Measurements from ENCODE around the gene CCNO.

DNA sequence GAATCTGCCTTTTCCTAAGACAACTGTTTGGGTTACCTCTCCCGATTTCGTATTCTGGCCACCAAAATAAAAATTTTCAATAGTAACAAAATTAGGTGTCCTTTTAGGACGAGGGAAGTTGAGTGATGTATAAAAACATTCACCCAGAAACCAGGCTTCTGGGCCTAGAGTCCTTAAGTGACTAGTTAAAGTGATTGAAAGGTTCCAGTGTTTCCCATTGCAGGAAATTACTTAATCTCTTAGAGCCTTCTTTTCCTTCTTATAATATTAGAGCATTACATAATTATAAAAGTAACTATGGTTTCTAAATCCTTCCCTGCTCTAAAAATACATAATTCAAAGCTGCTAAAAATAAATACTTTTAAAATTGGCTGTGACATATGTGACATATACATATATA lies 13.6 kb downstream of the CCNO start:
- TF ChIP-seq CSDC2 (CRISPR knock-in tag; IDR thresholded peaks at IDR 0.05): no peak
- TF ChIP-seq, protein P1, sequence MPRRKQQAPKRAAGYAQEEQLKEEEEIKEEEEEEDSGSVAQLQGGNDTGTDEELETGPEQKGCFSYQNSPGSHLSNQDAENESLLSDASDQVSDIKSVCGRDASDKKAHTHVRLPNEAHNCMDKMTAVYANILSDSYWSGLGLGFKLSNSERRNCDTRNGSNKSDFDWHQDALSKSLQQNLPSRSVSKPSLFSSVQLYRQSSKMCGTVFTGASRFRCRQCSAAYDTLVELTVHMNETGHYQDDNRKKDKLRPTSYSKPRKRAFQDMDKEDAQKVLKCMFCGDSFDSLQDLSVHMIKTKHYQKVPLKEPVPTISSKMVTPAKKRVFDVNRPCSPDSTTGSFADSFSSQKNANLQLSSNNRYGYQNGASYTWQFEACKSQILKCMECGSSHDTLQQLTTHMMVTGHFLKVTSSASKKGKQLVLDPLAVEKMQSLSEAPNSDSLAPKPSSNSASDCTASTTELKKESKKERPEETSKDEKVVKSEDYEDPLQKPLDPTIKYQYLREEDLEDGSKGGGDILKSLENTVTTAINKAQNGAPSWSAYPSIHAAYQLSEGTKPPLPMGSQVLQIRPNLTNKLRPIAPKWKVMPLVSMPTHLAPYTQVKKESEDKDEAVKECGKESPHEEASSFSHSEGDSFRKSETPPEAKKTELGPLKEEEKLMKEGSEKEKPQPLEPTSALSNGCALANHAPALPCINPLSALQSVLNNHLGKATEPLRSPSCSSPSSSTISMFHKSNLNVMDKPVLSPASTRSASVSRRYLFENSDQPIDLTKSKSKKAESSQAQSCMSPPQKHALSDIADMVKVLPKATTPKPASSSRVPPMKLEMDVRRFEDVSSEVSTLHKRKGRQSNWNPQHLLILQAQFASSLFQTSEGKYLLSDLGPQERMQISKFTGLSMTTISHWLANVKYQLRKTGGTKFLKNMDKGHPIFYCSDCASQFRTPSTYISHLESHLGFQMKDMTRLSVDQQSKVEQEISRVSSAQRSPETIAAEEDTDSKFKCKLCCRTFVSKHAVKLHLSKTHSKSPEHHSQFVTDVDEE (CRISPR knock-in tag; IDR thresholded peaks at IDR 0.05): no peak
- no peak for TF ChIP-seq CREB5 (CRISPR knock-in tag; IDR thresholded peaks at IDR 0.05; ENCODE audit: low read depth)
- TF ChIP-seq RARB (CRISPR knock-in tag; IDR thresholded peaks at IDR 0.05): no peak
- no peak for TF ChIP-seq OSR1 (CRISPR knock-in tag; IDR thresholded peaks at IDR 0.05)
- TF ChIP-seq TOX (CRISPR knock-in tag; IDR thresholded peaks at IDR 0.05; ENCODE audit: borderline replicate concordance): no peak
- TF ChIP-seq, protein P2, sequence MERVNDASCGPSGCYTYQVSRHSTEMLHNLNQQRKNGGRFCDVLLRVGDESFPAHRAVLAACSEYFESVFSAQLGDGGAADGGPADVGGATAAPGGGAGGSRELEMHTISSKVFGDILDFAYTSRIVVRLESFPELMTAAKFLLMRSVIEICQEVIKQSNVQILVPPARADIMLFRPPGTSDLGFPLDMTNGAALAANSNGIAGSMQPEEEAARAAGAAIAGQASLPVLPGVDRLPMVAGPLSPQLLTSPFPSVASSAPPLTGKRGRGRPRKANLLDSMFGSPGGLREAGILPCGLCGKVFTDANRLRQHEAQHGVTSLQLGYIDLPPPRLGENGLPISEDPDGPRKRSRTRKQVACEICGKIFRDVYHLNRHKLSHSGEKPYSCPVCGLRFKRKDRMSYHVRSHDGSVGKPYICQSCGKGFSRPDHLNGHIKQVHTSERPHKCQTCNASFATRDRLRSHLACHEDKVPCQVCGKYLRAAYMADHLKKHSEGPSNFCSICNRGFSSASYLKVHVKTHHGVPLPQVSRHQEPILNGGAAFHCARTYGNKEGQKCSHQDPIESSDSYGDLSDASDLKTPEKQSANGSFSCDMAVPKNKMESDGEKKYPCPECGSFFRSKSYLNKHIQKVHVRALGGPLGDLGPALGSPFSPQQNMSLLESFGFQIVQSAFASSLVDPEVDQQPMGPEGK (CRISPR knock-in tag; IDR thresholded peaks at IDR 0.05; ENCODE audit: borderline replicate concordance): no peak
- no peak for TF ChIP-seq CSRNP3 (CRISPR knock-in tag; IDR thresholded peaks at IDR 0.05)
- no peak for TF ChIP-seq ZFP3 (CRISPR knock-in tag; IDR thresholded peaks at IDR 0.05)
